Loucy (cell line): Measurements from ENCODE around the gene TXNRD1.

Source experiments
- CTCF ChIP-seq: fragments of 200-600 bp; sonication (generic); conservative IDR thresholded peaks from 2 replicates; pipeline ENCODE4 v1.5.1; 2014; ENCODE audit warnings: mild to moderate bottlenecking, antibody characterized with exemption, low read length
- EZH2phosphoT487 ChIP-seq: fragments of 200-600 bp; IDR thresholded peaks from 2 replicates; pipeline ENCODE4 v1.6.1; 2018; ENCODE audit warnings: antibody characterized with exemption, mild to moderate bottlenecking, moderate library complexity, borderline replicate concordance

GRCh38 chr12:104286516-104287482 is 71.2 kb downstream of the TXNRD1 start:
- TF ChIP-seq CTCF (no peak), EZH2phosphoT487 (no peak)
